B cell (primary cell): ENCODE results near the gene ASPSCR1.

Experiments used
- EZH2 ChIP-seq: IDR thresholded peaks from 2 replicates; pipeline ENCODE4 v1.6.1; 2012; ENCODE audit warnings: borderline replicate concordance, low read depth, mild to moderate bottlenecking, moderate library complexity, low read length; ENCODE audit not compliant: insufficient read depth, poor library complexity, severe bottlenecking
- TF ChIP-seq, protein P1 (sequence below): fragments of 200-600 bp; IDR thresholded peaks from one replicate; pipeline ENCODE4 v1.8.0; 2022; ENCODE audit warnings: antibody characterized with exemption, mild to moderate bottlenecking

- TF ChIP-seq, protein P1, sequence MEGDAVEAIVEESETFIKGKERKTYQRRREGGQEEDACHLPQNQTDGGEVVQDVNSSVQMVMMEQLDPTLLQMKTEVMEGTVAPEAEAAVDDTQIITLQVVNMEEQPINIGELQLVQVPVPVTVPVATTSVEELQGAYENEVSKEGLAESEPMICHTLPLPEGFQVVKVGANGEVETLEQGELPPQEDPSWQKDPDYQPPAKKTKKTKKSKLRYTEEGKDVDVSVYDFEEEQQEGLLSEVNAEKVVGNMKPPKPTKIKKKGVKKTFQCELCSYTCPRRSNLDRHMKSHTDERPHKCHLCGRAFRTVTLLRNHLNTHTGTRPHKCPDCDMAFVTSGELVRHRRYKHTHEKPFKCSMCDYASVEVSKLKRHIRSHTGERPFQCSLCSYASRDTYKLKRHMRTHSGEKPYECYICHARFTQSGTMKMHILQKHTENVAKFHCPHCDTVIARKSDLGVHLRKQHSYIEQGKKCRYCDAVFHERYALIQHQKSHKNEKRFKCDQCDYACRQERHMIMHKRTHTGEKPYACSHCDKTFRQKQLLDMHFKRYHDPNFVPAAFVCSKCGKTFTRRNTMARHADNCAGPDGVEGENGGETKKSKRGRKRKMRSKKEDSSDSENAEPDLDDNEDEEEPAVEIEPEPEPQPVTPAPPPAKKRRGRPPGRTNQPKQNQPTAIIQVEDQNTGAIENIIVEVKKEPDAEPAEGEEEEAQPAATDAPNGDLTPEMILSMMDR = no peak
- no peak for TF ChIP-seq EZH2
Measured at GRCh38 chr17:82028246-82028645, 50.8 kb downstream of the ASPSCR1 start.
